ENCODE measurements around the gene CCDC85C.
"Not testable (repeated sequence)": the region's sequence is repeated elsewhere in the genome, so short reads cannot be mapped to it uniquely, and the experiment has no call there.

GRCh38 chr14:99642771-99643170 lies 38.8 kb upstream of the CCDC85C start:
- TF ChIP-seq RBBP5 (IDR thresholded peaks at IDR 0.05; ENCODE audit: borderline replicate concordance, low read depth, low read length); CHD2 (IDR thresholded peaks at IDR 0.05; ENCODE audit: low read length); NRF1 (IDR thresholded peaks at IDR 0.05; ENCODE audit: low read depth, low read length); JUN (IDR thresholded peaks at IDR 0.05; ENCODE audit: low read depth, low read length); CTCF (IDR thresholded peaks at IDR 0.05; ENCODE audit: control extremely low read depth in 1 of 3, insufficient read depth in 1 of 3, low read depth in 1 of 3, low read length in 3 of 3); ZNF274 (IDR thresholded peaks at IDR 0.05; ENCODE audit: borderline replicate concordance, extremely low read depth, low read length); EZH2 (IDR thresholded peaks at IDR 0.05; ENCODE audit: low read depth, low read length, severe bottlenecking); SP1 (IDR thresholded peaks at IDR 0.05; ENCODE audit: low read depth, low read length); POLR2AphosphoS5 (IDR thresholded peaks at IDR 0.05; ENCODE audit: low read depth, low read length); MAX (IDR thresholded peaks at IDR 0.05); POLR2A (IDR thresholded peaks at IDR 0.05; ENCODE audit: control extremely low read depth in 1 of 2, low read depth in 2 of 2, low read length in 2 of 2); SP4 (IDR thresholded peaks at IDR 0.05; ENCODE audit: low read length); TBP (IDR thresholded peaks at IDR 0.05; ENCODE audit: low read depth, low read length); CREB1 (IDR thresholded peaks at IDR 0.05): not testable (repeated sequence)

Measured in H1 (cell line).